Peyer's patch (tissue), 4 donors: ENCODE data around the gene FOXE3.

Experiments
- CTCF ChIP-seq, 6 experiments: fragments of 450-650 bp in 4 of 6; fragments of 200-600 bp in 2 of 6; sonication (generic) in 1 of 6; IDR thresholded peaks; one replicate each; pipeline ENCODE4 v1.5.1; 2017 to 2019; ENCODE audit warnings: antibody characterized with exemption in 6 of 6, mild to moderate bottlenecking in 3 of 6, moderate library complexity in 1 of 6
- POLR2A ChIP-seq, 2 donors: fragments of 450-650 bp; IDR thresholded peaks; one replicate each; pipeline ENCODE4 v1.5.1; 2017; ENCODE audit warnings: antibody characterized with exemption in 2 of 2, mild to moderate bottlenecking in 2 of 2, moderate library complexity in 2 of 2

GRCh38 chr1:47416319-47417169, 459 bp downstream of the FOXE3 start:
- TF ChIP-seq POLR2A (IDR thresholded peaks at IDR 0.05): no peak
- no peak for TF ChIP-seq CTCF (IDR thresholded peaks at IDR 0.05)
